ENCODE results near the gene PADI2. TPM values are rescaled to one million over a fixed set of nuclear protein-coding genes. Genes with fewer than 3 reads are reported as not detected.

The PADI2 gene
- total and polyA plus RNA-seq, 2 donors (not counting 3 experiments of a cell fraction or from before 2014, with no cell fraction given): not detected

DNA sequence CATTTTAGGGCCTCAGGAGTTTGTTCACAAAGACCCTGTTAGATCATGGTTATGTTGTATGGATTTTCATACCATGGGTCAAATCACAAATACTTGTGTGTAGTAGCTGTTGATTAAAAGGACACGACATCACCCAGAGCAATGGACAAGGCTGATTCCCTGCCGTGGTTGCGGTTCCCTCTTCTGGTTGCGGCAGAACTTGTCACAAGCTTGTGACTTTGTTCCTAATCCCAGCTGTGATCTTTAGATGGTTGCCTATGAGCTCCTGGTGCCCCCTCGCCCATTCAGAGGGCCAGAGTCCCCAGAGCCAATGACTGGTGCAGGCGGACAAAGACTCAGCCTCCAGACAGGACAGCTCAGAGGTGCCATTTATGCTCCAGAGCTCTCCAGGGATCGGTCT lies 53.6 kb downstream of the PADI2 start:
- Histone ChIP-seq H2AFZ (ENCODE audit: low read depth, low read length) (no peak overlapping the region), H3K4me1 (ENCODE audit: control insufficient read depth, extremely low read depth, insufficient read depth, low read length) (peaks cover 5% of the 10 kb centered on the region), H3K4me2 (ENCODE audit: insufficient read depth, low read length) (no peak overlapping the region), H3K27me3 (ENCODE audit: control insufficient read depth in 2 of 2, insufficient read depth in 2 of 2, low read length in 2 of 2) (no peaks in the 10 kb centered on the region), H3K9me1 (replicated peaks; ENCODE audit: control insufficient read depth, extremely low read depth, insufficient read depth, low read length) (no peaks in the 10 kb centered on the region), H3K4me3 (replicated peaks in 1 of 3; ENCODE audit: insufficient read depth in 1 of 3, low read depth in 1 of 3, low read length in 3 of 3) (no peak overlapping the region), H3K9ac (replicated peaks; ENCODE audit: extremely low read depth, insufficient read depth, low read length) (no peak overlapping the region), H3K79me2 (ENCODE audit: control insufficient read depth, insufficient read depth, low read length) (no peaks in the 10 kb centered on the region), H3K36me3 (ENCODE audit: control insufficient read depth in 2 of 2, extremely low read depth in 1 of 2, insufficient read depth in 2 of 2, low read length in 2 of 2) (no peaks in the 10 kb centered on the region), H3K27ac (ENCODE audit: insufficient read depth, low read depth, low read length) (no peak overlapping the region), H3K9me3 (replicated peaks; ENCODE audit: control insufficient read depth, insufficient read depth, low read length) (no peaks in the 10 kb centered on the region), H4K20me1 (replicated peaks; ENCODE audit: control insufficient read depth, extremely low read depth, insufficient read depth, low read length) (no peaks in the 10 kb centered on the region)
- dilution Hi-C loops (cut with MboI; ENCODE audit: extremely low pct_ligation_motif_present, low sequenced_read_pairs) (no loop called here), intact Hi-C loops (cut with micrococcal nuclease) (no loop called here)
- POLR2A ChIA-PET: interaction anchor here (0.7 kb wide), 2 partner anchors 11 to 553 kb away, joined by 3 to 7 read pairs; no protein-coding TSS in a partner anchor
- no peak for DNase-seq (ENCODE audit: low read depth, low spot score)
- TF ChIP-seq, protein P1, sequence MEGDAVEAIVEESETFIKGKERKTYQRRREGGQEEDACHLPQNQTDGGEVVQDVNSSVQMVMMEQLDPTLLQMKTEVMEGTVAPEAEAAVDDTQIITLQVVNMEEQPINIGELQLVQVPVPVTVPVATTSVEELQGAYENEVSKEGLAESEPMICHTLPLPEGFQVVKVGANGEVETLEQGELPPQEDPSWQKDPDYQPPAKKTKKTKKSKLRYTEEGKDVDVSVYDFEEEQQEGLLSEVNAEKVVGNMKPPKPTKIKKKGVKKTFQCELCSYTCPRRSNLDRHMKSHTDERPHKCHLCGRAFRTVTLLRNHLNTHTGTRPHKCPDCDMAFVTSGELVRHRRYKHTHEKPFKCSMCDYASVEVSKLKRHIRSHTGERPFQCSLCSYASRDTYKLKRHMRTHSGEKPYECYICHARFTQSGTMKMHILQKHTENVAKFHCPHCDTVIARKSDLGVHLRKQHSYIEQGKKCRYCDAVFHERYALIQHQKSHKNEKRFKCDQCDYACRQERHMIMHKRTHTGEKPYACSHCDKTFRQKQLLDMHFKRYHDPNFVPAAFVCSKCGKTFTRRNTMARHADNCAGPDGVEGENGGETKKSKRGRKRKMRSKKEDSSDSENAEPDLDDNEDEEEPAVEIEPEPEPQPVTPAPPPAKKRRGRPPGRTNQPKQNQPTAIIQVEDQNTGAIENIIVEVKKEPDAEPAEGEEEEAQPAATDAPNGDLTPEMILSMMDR (IDR thresholded peaks at IDR 0.05; ENCODE audit: extremely low read depth in 1 of 2, insufficient read depth in 1 of 2, low read depth in 1 of 2, low read length in 2 of 2): no peak
- no peak for TF ChIP-seq JUN (IDR thresholded peaks at IDR 0.05; ENCODE audit: borderline replicate concordance, insufficient read depth, insufficient read length, low read depth)
- no peak for TF ChIP-seq EZH2 (IDR thresholded peaks at IDR 0.05; ENCODE audit: borderline replicate concordance, low read depth, low read length, severe bottlenecking)
- no peak for TF ChIP-seq POLR2A (IDR thresholded peaks at IDR 0.05; ENCODE audit: low read depth, low read length)
- TF ChIP-seq POLR2AphosphoS5 (IDR thresholded peaks at IDR 0.05; ENCODE audit: insufficient read depth, low read depth, low read length): no peak
- TF ChIP-seq GATA2 (IDR thresholded peaks at IDR 0.05; ENCODE audit: insufficient read depth, insufficient read length, low read depth, low read length): no peak
- no peak for TF ChIP-seq MYC (IDR thresholded peaks at IDR 0.05; ENCODE audit: low read depth, low read length)
- CTCF ChIA-PET: interaction anchor here (1.0 to 1.3 kb wide), 2 partner anchors 53 to 270 kb away, joined by 3 read pairs; no protein-coding TSS in a partner anchor
- no peak for FAIRE-seq
- BruUV-seq (replicated peaks): no TSS peak
